K562 (cell line): ENCODE measurements around the gene ANKRD66. TPM values are rescaled to one million over a fixed set of nuclear protein-coding genes. Genes with fewer than 3 reads are reported as not detected.

ENCODE experiments used
- ATAC-seq: fragments of 200-7000 bp; cut with Tn5 transposase; 3 replicates; pipeline ENCODE4 v1.9.1; 2020; ENCODE audit warnings: moderate library complexity
- BruUV-seq: library from RNA; stranded (reverse); fragments of 400-500 nt; replicated peaks from 2 replicates; lab custom pipeline; 2021; lab: Mats Ljungman, UMichigan
- CTCF ChIA-PET: fragments of 300-600 bp; formaldehyde crosslinking; extraction: SDS; loops from one replicate; lab custom pipeline; 2021; ENCODE audit warnings: low intra/inter-chr PET ratio; lab: Yijun Ruan, JAX
- POLR2A ChIA-PET: fragments of 300-600, 350-650 bp; sonication (Branson Sonifier 250); formaldehyde crosslinking; extraction: SDS; loops from one replicate; lab custom pipeline; 2021; ENCODE audit warnings: antibody characterized with exemption, inconsistent platforms; lab: Yijun Ruan, JAX
- DNase-seq, 4 experiments: peaks; one replicate each; pipeline versions ENCODE4 v3.0.0 to v3.0.0-alpha.2; 2011 to 2018; ENCODE audit warnings: low spot score in 3 of 4, mixed read lengths in 3 of 4; ENCODE audit errors: extremely low read depth in 1 of 4
- FAIRE-seq: peaks from 2 replicates; lab custom pipeline; 2011; peaks lifted over from hg19 to GRCh38; lab: Jason Lieb, UNC
- H2AFZ ChIP-seq: 2 replicates; pipeline ENCODE4 v1.6.0; 2011; ENCODE audit warnings: low read depth, low read length, control low read depth, inconsistent platforms
- H3K27ac ChIP-seq: fragments of 200-600 bp; 3 replicates; pipeline ENCODE4 v1.8.0; 2011; ENCODE audit warnings: low read depth, mild to moderate bottlenecking, control low read depth, inconsistent platforms, low read length, moderate library complexity, mixed read lengths; ENCODE audit errors: extremely low read depth
- H3K27me3 ChIP-seq, 2 experiments: fragments of 300-600 bp in 1 of 2; 2 replicates in 1 of 2; 3 replicates in 1 of 2; pipeline versions ENCODE4 v1.6.0 to v1.8.0; 2011; ENCODE audit warnings: inconsistent platforms in 2 of 2, low read length in 2 of 2, mild to moderate bottlenecking in 1 of 2, mixed read lengths in 1 of 2, moderate library complexity in 1 of 2; ENCODE audit not compliant: control insufficient read depth in 2 of 2, insufficient read depth in 2 of 2
- H3K36me3 ChIP-seq: fragments of 300-600 bp; 3 replicates; pipeline ENCODE4 v1.8.0; 2011; ENCODE audit warnings: mild to moderate bottlenecking, low read length, inconsistent platforms; ENCODE audit not compliant: control insufficient read depth, insufficient read depth
- H3K4me1 ChIP-seq, 2 experiments: fragments of 200-600 bp in 1 of 2; replicated peaks in 1 of 2; 2 replicates in 1 of 2; 3 replicates in 1 of 2; pipeline versions ENCODE4 v1.5.1 to v1.8.0; 2011; ENCODE audit warnings: inconsistent platforms in 2 of 2, low read length in 2 of 2, mild to moderate bottlenecking in 1 of 2, mixed read lengths in 1 of 2, moderate library complexity in 1 of 2; ENCODE audit not compliant: control insufficient read depth in 2 of 2, insufficient read depth in 2 of 2
- H3K4me2 ChIP-seq: 2 replicates; pipeline ENCODE4 v1.6.1; 2011; ENCODE audit warnings: low read length, control low read depth, inconsistent platforms, mixed read lengths; ENCODE audit not compliant: insufficient read depth
- H3K4me3 ChIP-seq: fragments of 200-600 bp; sonication (generic), shearing (Covaris generic); 2 replicates; pipeline ENCODE4 v1.5.1; 2016; ENCODE audit warnings: control low read depth, inconsistent platforms
- H3K79me2 ChIP-seq: fragments of 200-600 bp; 3 replicates; pipeline ENCODE4 v1.8.0; 2011; ENCODE audit warnings: low read length, inconsistent platforms; ENCODE audit not compliant: control insufficient read depth, insufficient read depth
- H3K9ac ChIP-seq, 2 experiments: 2 replicates each; pipeline versions ENCODE4 v1.6.0 to v1.6.1; 2011; ENCODE audit warnings: low read depth in 2 of 2, low read length in 2 of 2, control low read depth in 1 of 2, inconsistent platforms in 1 of 2, mild to moderate bottlenecking in 1 of 2, mixed read lengths in 1 of 2; ENCODE audit not compliant: insufficient read depth in 1 of 2
- H3K9me1 ChIP-seq: one replicate; pipeline ENCODE4 v1.6.0; 2011; ENCODE audit warnings: inconsistent platforms, mild to moderate bottlenecking, low read length, moderate library complexity; ENCODE audit not compliant: control insufficient read depth, insufficient read depth
- H3K9me3 ChIP-seq: replicated peaks from 2 replicates; pipeline ENCODE4 v1.5.1; 2011; ENCODE audit warnings: low read depth, low read length, inconsistent platforms; ENCODE audit not compliant: control insufficient read depth, insufficient read depth
- H4K20me1 ChIP-seq: replicated peaks from 2 replicates; pipeline ENCODE4 v1.6.1; 2011; ENCODE audit warnings: low read length, inconsistent platforms, mixed read lengths; ENCODE audit not compliant: control insufficient read depth, insufficient read depth
- CUX1 ChIP-seq: fragments of 200-800 bp; sonication (Bioruptor generic); IDR thresholded peaks from 2 replicates; pipeline ENCODE4 v1.6.1; 2016; ENCODE audit warnings: missing genetic modification characterization, missing compliant biosample characterization
- in situ Hi-C: fragments of 300-500 bp; cut with MboI; formaldehyde crosslinking; loops from 4 replicates; pipeline ENCODE4 v1.15.0; 2018; ENCODE audit warnings: inconsistent platforms, mixed read lengths
- intact Hi-C: fragments of 100-400 bp; cut with micrococcal nuclease; formaldehyde crosslinking; loops from 2 replicates; pipeline ENCODE4 v1.14.2; 2022
- polyA plus RNA-seq, 8 experiments: library from polyadenylated mRNA; depleted of rRNA in 4 of 8; stranded (reverse) in 5 of 8; unstranded in 3 of 8; fragments of >200 nt; fragmentation: Nextera tagmentation in 2 of 8; fragmentation: Illumina TruSeq in 1 of 8; extraction: Ambion mirVana in 2 of 8; extraction: Trizol in 1 of 8; gene quantifications; 2 replicates each; pipeline versions ENCODE4 v1.2.1 to v1.2.3, GENCODE V29; 2011 to 2014; ENCODE audit warnings: inconsistent platforms in 1 of 8, missing spikeins in 1 of 8
- total RNA-seq, 7 experiments: library from RNA; depleted of rRNA in 6 of 7; stranded (reverse); fragments of >200 nt in 6 of 7; fragmentation: Illumina TruSeq in 2 of 7; extraction: Trizol in 2 of 7; gene quantifications; 2 replicates each; pipeline versions ENCODE4 v1.2.1 to v1.2.3, GENCODE V29; 2011 to 2021; ENCODE audit warnings: low replicate concordance in 1 of 7

The ANKRD66 gene
- total and polyA plus RNA-seq, 9 of the 15 experiments (the other 6 are each of a cell fraction or from before 2014, with no cell fraction given) = not detected

GRCh38 chr6:46736906-46737305, 9.8 kb upstream of the ANKRD66 start:
- POLR2A ChIA-PET = interaction anchor here (0.8 kb wide), 1 partner anchor 18 kb away, joined by 3 read pairs; no protein-coding TSS in a partner anchor
- in situ Hi-C loops = no loop called here

More at GRCh38 chr6:46736906-46737305, 9.8 kb upstream of the ANKRD66 start:
- H4K20me1 ChIP-seq = no peaks in the 10 kb centered on the region
- intact Hi-C loops = no loop called here
- CTCF ChIA-PET = no interaction called here
- no peak for ATAC-seq
- no peak overlapping the region for H3K4me2 ChIP-seq
- TF ChIP-seq CUX1 (CRISPR knock-in tag) = no peak
- TF ChIP-seq, all 486 proteins: peak for 0
- no peaks in the 10 kb centered on the region for H3K36me3 ChIP-seq
- peaks cover 6 to 16% of the 10 kb centered on the region in 2 experiments; a peak in 4 of 5 replicates for H3K27me3 ChIP-seq
- no peak overlapping the region for H3K9ac ChIP-seq
- H3K9me3 ChIP-seq = no peaks in the 10 kb centered on the region
- no TSS peak for BruUV-seq
- DNase-seq = no peak
- H3K9me1 ChIP-seq = no peaks in the 10 kb centered on the region
- no peak overlapping the region for H3K27ac ChIP-seq
- peaks cover 0 to 7% of the 10 kb centered on the region in 2 experiments; a peak in 1 of 5 replicates for H3K4me1 ChIP-seq
- H2AFZ ChIP-seq = no peak overlapping the region
- FAIRE-seq = no peak
- no peaks in the 10 kb centered on the region for H3K79me2 ChIP-seq
- H3K4me3 ChIP-seq = no peak overlapping the region
